UCSD-AML1 (cell line): ENCODE results near the gene WEE1.
A peak's percentile ranks its signal among the peaks of the same experiment; 100 is the strongest.
"Not testable (repeated sequence)": the region's sequence is repeated elsewhere in the genome, so short reads cannot be mapped to it uniquely, and the experiment has no call there.

Experiments
- DNase-seq: peaks from one replicate; lab custom pipeline; 2025; ENCODE audit not compliant: unreplicated experiment; lab: John Stamatoyannopoulos, UW

WEE1 gene

GRCh38 chr11:9594267-9595046 is 21.0 kb downstream of the WEE1 start:
- DNase-seq = no peak

- DNase-seq = no peak
These were observed 23.5 kb downstream of the WEE1 start for GRCh38 chr11:9596926-9597464.

- no peak for DNase-seq
These were observed 26.7 kb downstream of the WEE1 start for GRCh38 chr11:9600166-9600565.

- DNase-seq = no peak
These were observed 27.2 kb downstream of the WEE1 start for GRCh38 chr11:9600644-9601036.

- peak; percentile 67 for DNase-seq
These were observed 27.8 kb downstream of the WEE1 start for GRCh38 chr11:9601037-9601875.

GRCh38 chr11:9601876-9602199 is 28.4 kb downstream of the WEE1 start:
- DNase-seq = no peak

- DNase-seq = not testable (repeated sequence)
These were observed 29.7 kb downstream of the WEE1 start for GRCh38 chr11:9603214-9603613.

GRCh38 chr11:9604134-9604533 is 30.7 kb downstream of the WEE1 start:
- no peak for DNase-seq

- no peak for DNase-seq
These were observed 32.3 kb downstream of the WEE1 start for GRCh38 chr11:9605742-9606141.

- no peak for DNase-seq
These were observed 33.5 kb downstream of the WEE1 start for GRCh38 chr11:9606809-9607510.

GRCh38 chr11:9607511-9607899 is 34.0 kb downstream of the WEE1 start:
- no peak for DNase-seq

GRCh38 chr11:9609002-9609759 is 35.7 kb downstream of the WEE1 start:
- DNase-seq = no peak

GRCh38 chr11:9609841-9610240 is 36.4 kb downstream of the WEE1 start:
- no peak for DNase-seq

GRCh38 chr11:9613118-9613829 is 39.8 kb downstream of the WEE1 start:
- DNase-seq = peak; percentile 91

GRCh38 chr11:9613830-9614762 is 40.6 kb downstream of the WEE1 start:
- peak; percentile 92 for DNase-seq

- no peak for DNase-seq
These were observed 41.6 kb downstream of the WEE1 start for GRCh38 chr11:9615031-9615451.

GRCh38 chr11:9616042-9616675 is 42.7 kb downstream of the WEE1 start:
- DNase-seq = no peak

GRCh38 chr11:9616858-9617257 is 43.4 kb downstream of the WEE1 start:
- DNase-seq = no peak

GRCh38 chr11:9617940-9618339 is 44.5 kb downstream of the WEE1 start:
- no peak for DNase-seq
